IMR-90 (cell line): ENCODE measurements around the gene LAMB3. TPM values are rescaled to one million over a fixed set of nuclear protein-coding genes. Genes with fewer than 3 reads are reported as not detected.

Source experiments
- ATAC-seq: fragments of 200-7000 bp; cut with Tn5 transposase; 2 replicates; pipeline ENCODE4 v1.9.1; 2020; ENCODE audit warnings: low read depth, mild to moderate bottlenecking, moderate library complexity
- BruUV-seq: library from RNA; stranded (reverse); fragments of 400-500 nt; replicated peaks from 2 replicates; lab custom pipeline; 2021; lab: Mats Ljungman, UMichigan
- CTCF ChIA-PET: fragments of 300-600 bp; formaldehyde crosslinking; extraction: SDS; loops from one replicate; lab custom pipeline; 2021; ENCODE audit warnings: antibody characterized with exemption; lab: Yijun Ruan, JAX
- POLR2A ChIA-PET: fragments of 300-600 bp; sonication (Branson Sonifier 250); formaldehyde crosslinking; loops from one replicate; lab custom pipeline; 2022; ENCODE audit warnings: antibody characterized with exemption; ENCODE audit not compliant: unreplicated experiment; lab: Charles Lee
- DNase-seq: peaks from one replicate; pipeline ENCODE4 v3.0.0; 2013
- H2AFZ ChIP-seq: replicated peaks from 2 replicates; pipeline ENCODE3; 2013; ENCODE audit warnings: low read length, mild to moderate bottlenecking; ENCODE audit not compliant: poor library complexity
- H2AK5ac ChIP-seq: 2 replicates; pipeline ENCODE4 v1.6.1; 2013; ENCODE audit warnings: low read depth, low read length, inconsistent platforms
- H2AK9ac ChIP-seq: replicated peaks from 2 replicates; pipeline ENCODE3; 2013; ENCODE audit warnings: mild to moderate bottlenecking, low read depth, low read length, moderate library complexity; ENCODE audit not compliant: poor library complexity
- H2BK120ac ChIP-seq: 2 replicates; pipeline ENCODE4 v1.6.1; 2013; ENCODE audit warnings: low read depth, low read length, inconsistent platforms
- H2BK15ac ChIP-seq: 3 replicates; pipeline ENCODE4 v1.6.1; 2013; ENCODE audit warnings: low read depth, low read length, inconsistent platforms
- H2BK20ac ChIP-seq: 2 replicates; pipeline ENCODE4 v1.6.1; 2013; ENCODE audit warnings: low read depth, mild to moderate bottlenecking, inconsistent platforms, low read length, moderate library complexity
- H2BK5ac ChIP-seq: 2 replicates; pipeline ENCODE4 v1.6.1; 2013; ENCODE audit warnings: mild to moderate bottlenecking, low read depth, low read length, inconsistent platforms; ENCODE audit not compliant: poor library complexity, severe bottlenecking
- H3K14ac ChIP-seq: replicated peaks from 2 replicates; pipeline ENCODE4 v1.6.1; 2013; ENCODE audit warnings: low read depth, low read length, inconsistent platforms
- H3K18ac ChIP-seq: 2 replicates; pipeline ENCODE4 v1.6.1; 2013; ENCODE audit warnings: low read depth, low read length, control low read depth
- H3K23ac ChIP-seq: 2 replicates; pipeline ENCODE4 v1.6.1; 2013; ENCODE audit warnings: low read depth, low read length, inconsistent platforms
- H3K27ac ChIP-seq: 2 replicates; pipeline ENCODE4 v1.5.1; 2013; ENCODE audit warnings: mild to moderate bottlenecking, control low read depth, low read length; ENCODE audit not compliant: insufficient read depth
- H3K27me3 ChIP-seq: 2 replicates; pipeline ENCODE4 v1.6.1; 2013; ENCODE audit warnings: low read length; ENCODE audit not compliant: control insufficient read depth, insufficient read depth
- H3K36me3 ChIP-seq: 2 replicates; pipeline ENCODE4 v1.6.1; 2013; ENCODE audit warnings: low read length, mixed read lengths; ENCODE audit not compliant: control insufficient read depth, insufficient read depth
- H3K4ac ChIP-seq: 2 replicates; pipeline ENCODE4 v1.6.1; 2013; ENCODE audit warnings: low read depth, low read length, inconsistent platforms
- H3K4me1 ChIP-seq: 2 replicates; pipeline ENCODE4 v1.6.1; 2013; ENCODE audit warnings: low read length, mixed read lengths; ENCODE audit not compliant: control insufficient read depth, insufficient read depth
- H3K4me2 ChIP-seq: 2 replicates; pipeline ENCODE4 v1.6.1; 2013; ENCODE audit warnings: low read depth, mild to moderate bottlenecking, control low read depth, low read length, moderate library complexity
- H3K4me3 ChIP-seq: 2 replicates; pipeline ENCODE4 v1.5.1; 2013; ENCODE audit warnings: low read depth, mild to moderate bottlenecking, control low read depth, low read length, moderate library complexity; ENCODE audit not compliant: insufficient read depth
- H3K56ac ChIP-seq: 2 replicates; pipeline ENCODE4 v1.6.1; 2013; ENCODE audit warnings: low read length, inconsistent platforms; ENCODE audit not compliant: insufficient read depth; ENCODE audit errors: extremely low read depth
- H3K79me1 ChIP-seq, 2 experiments: 2 replicates each; pipeline ENCODE4 v1.6.1; 2013; ENCODE audit warnings: low read length in 2 of 2, inconsistent platforms in 1 of 2, low read depth in 1 of 2
- H3K9ac ChIP-seq: 2 replicates; pipeline ENCODE4 v1.6.1; 2013; ENCODE audit warnings: low read depth, low read length, control low read depth
- H3K9me1 ChIP-seq: 2 replicates; pipeline ENCODE4 v1.6.1; 2013; ENCODE audit warnings: low read length, inconsistent platforms; ENCODE audit not compliant: insufficient read depth
- H3K9me3 ChIP-seq: 2 replicates; pipeline ENCODE4 v1.6.1; 2013; ENCODE audit warnings: low read length; ENCODE audit not compliant: control insufficient read depth, insufficient read depth
- H4K20me1 ChIP-seq: 2 replicates; pipeline ENCODE4 v1.6.1; 2013; ENCODE audit warnings: low read length, inconsistent platforms; ENCODE audit not compliant: insufficient read depth
- H4K5ac ChIP-seq: 2 replicates; pipeline ENCODE4 v1.6.1; 2013; ENCODE audit warnings: mild to moderate bottlenecking, low read depth, low read length, control low read depth
- H4K8ac ChIP-seq, 2 experiments: 2 replicates each; pipeline ENCODE4 v1.6.1; 2013; ENCODE audit warnings: low read depth in 2 of 2, low read length in 2 of 2, control low read depth in 1 of 2, inconsistent platforms in 1 of 2
- H4K91ac ChIP-seq: 2 replicates; pipeline ENCODE4 v1.6.1; 2013; ENCODE audit warnings: low read depth, low read length, inconsistent platforms; ENCODE audit not compliant: insufficient read depth
- POLR2A ChIP-seq: IDR thresholded peaks from 2 replicates; pipeline ENCODE4 v1.6.1; 2012; ENCODE audit warnings: mild to moderate bottlenecking, low read depth, low read length
- USF2 ChIP-seq: fragments of 150-350 bp; IDR thresholded peaks from 2 replicates; pipeline ENCODE4 v1.6.1; 2017; ENCODE audit warnings: mild to moderate bottlenecking, antibody characterized with exemption, low read length, low read depth
- WGBS, 2 experiments: methylation state at CpG; one replicate each; pipeline versions ENCODE4 v1.1.5 to v1.1.7; 2013; ENCODE audit warnings: missing lambda C conversion rate in 2 of 2; ENCODE audit not compliant: insufficient read length in 1 of 2; ENCODE audit errors: extremely low coverage in 2 of 2; 5-methylcytosine and 5-hydroxymethylcytosine counted together
- dilution Hi-C: fragments of 300-500 bp; cut with HindIII; formaldehyde crosslinking; loops from one replicate; pipeline ENCODE4 v1.14.3; 2018; ENCODE audit warnings: low sequenced_read_pairs; ENCODE audit not compliant: unreplicated experiment
- in situ Hi-C: fragments of 300-500 bp; cut with MboI; formaldehyde crosslinking; loops from 3 replicates; pipeline ENCODE4 v1.14.3; 2019; ENCODE audit warnings: low sequenced_read_pairs, inconsistent platforms, mixed read lengths
- intact Hi-C: fragments of 100-400 bp; cut with micrococcal nuclease; formaldehyde crosslinking; loops from 2 replicates; pipeline ENCODE4 v1.10.0; 2022
- polyA plus RNA-seq, 3 experiments: library from polyadenylated mRNA; depleted of rRNA; stranded (reverse); fragments of >200 nt; gene quantifications; 2 replicates each; pipeline ENCODE4 v1.2.3, GENCODE V29; 2012; ENCODE audit warnings: low replicate concordance in 1 of 3
- total RNA-seq: library from RNA; depleted of rRNA; stranded (reverse); fragments of >200 nt; gene quantifications from 2 replicates; pipeline ENCODE4 v1.2.3, GENCODE V29; 2012

The LAMB3 gene
- total and polyA plus RNA-seq, 2 of the 4 experiments (the other 2 are of a cell fraction): 0.72 to 2.1 TPM

DNA sequence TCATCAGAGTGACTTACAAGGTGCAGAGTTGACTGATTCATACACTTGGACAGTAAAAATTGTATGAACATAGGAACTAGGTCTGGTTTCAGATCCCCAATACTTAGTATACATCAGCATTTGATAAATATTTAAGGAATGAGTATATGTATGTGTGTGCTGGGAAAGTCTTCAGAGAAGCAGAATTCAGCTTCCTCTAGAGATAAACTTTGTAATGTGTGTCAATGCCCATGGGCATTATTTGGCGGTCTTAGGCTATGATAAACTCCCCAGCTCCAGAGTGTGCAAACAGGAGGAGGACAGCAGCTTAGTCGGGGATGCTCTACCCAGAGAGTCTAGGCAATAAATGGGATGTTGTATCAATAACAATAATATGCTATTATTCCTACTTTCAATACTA lies 71.6 kb downstream of the LAMB3 start:
- no peak overlapping the region for H2BK20ac ChIP-seq
- no peak overlapping the region for H2BK120ac ChIP-seq
- no peaks in the 10 kb centered on the region for H3K9me3 ChIP-seq
- H3K9me1 ChIP-seq: no peaks in the 10 kb centered on the region; the same call in 1 of the 2 replicates
- no peak overlapping the region for H2BK15ac ChIP-seq
- no peak overlapping the region for H4K5ac ChIP-seq
- no peak overlapping the region for H3K56ac ChIP-seq
- ChIA-PET POLR2A (no interaction called here), CTCF (interaction anchor here (1.2 kb wide), 1 partner anchor 112 kb away, joined by 4 read pairs; no protein-coding TSS in a partner anchor)
- no peak overlapping the region for H3K4ac ChIP-seq
- TF ChIP-seq USF2 (no peak), POLR2A (no peak)
- no peak overlapping the region for H4K91ac ChIP-seq
- no peak overlapping the region for H2AK9ac ChIP-seq
- WGBS, 2 experiments: no CpG with 5 or more reads among the region's 2 CpGs
- no peak overlapping the region for H3K9ac ChIP-seq
- H3K18ac ChIP-seq: no peak overlapping the region
- no peak overlapping the region for H2BK5ac ChIP-seq
- no peak overlapping the region for H3K27ac ChIP-seq
- BruUV-seq: no TSS peak
- H4K8ac ChIP-seq: no peak overlapping the region
- H3K14ac ChIP-seq: no peak overlapping the region
- ATAC-seq (no peak), DNase-seq (peak; percentile 12)
- no peak overlapping the region for H3K4me2 ChIP-seq
- no peak overlapping the region for H2AFZ ChIP-seq
- dilution Hi-C loops: no loop called here
- H3K23ac ChIP-seq: no peak overlapping the region
- peaks cover 4% of the 10 kb centered on the region; the same call in 1 of the 2 replicates for H3K27me3 ChIP-seq
- no peak overlapping the region for H2AK5ac ChIP-seq
- no peak overlapping the region for H3K4me3 ChIP-seq
- no peaks in the 10 kb centered on the region for H3K36me3 ChIP-seq
- intact Hi-C loops: no loop called here
- H4K20me1 ChIP-seq: no peaks in the 10 kb centered on the region
- in situ Hi-C loops: no loop called here
- H3K79me1 ChIP-seq: no peaks in the 10 kb centered on the region
- no peaks in the 10 kb centered on the region for H3K4me1 ChIP-seq
